CD14-positive monocyte (primary cell): ENCODE measurements around the gene RYR3. TPM values are rescaled to one million over a fixed set of nuclear protein-coding genes. Genes with fewer than 3 reads are reported as not detected.
A peak's percentile ranks its signal among the peaks of the same experiment; 100 is the strongest.

Experiments
- DNase-seq, 3 donors: peaks; one replicate each; pipeline ENCODE4 v3.0.0-alpha.2; 2011 to 2022
- H2AFZ ChIP-seq: 2 replicates; pipeline ENCODE4 v1.6.0; 2012; ENCODE audit warnings: mild to moderate bottlenecking, low read depth, low read length, inconsistent platforms; ENCODE audit not compliant: insufficient read depth, poor library complexity, severe bottlenecking
- H3K27ac ChIP-seq, 2 donors: 1 replicate in 1 of 2; 2 replicates in 1 of 2; pipeline ENCODE4 v1.5.1; 2012 to 2013; ENCODE audit warnings: low read length in 2 of 2, control low read depth in 1 of 2, inconsistent platforms in 1 of 2, low read depth in 1 of 2, mild to moderate bottlenecking in 1 of 2
- H3K27me3 ChIP-seq, 2 donors: one replicate each; pipeline versions ENCODE4 v1.6.0 to v1.6.1; 2011 to 2013; ENCODE audit warnings: low read length in 2 of 2; ENCODE audit not compliant: control insufficient read depth in 2 of 2, insufficient read depth in 2 of 2
- H3K36me3 ChIP-seq, 2 donors: replicated peaks in 1 of 2; 1 replicate in 1 of 2; 2 replicates in 1 of 2; pipeline versions ENCODE4 v1.5.1 to v1.6.1; 2012 to 2013; ENCODE audit warnings: low read length in 2 of 2, control low read depth in 1 of 2, inconsistent platforms in 1 of 2, mild to moderate bottlenecking in 1 of 2; ENCODE audit not compliant: insufficient read depth in 2 of 2, control insufficient read depth in 1 of 2
- H3K4me1 ChIP-seq, 2 donors: 1 replicate in 1 of 2; 2 replicates in 1 of 2; pipeline versions ENCODE4 v1.5.1 to v1.6.1; 2012 to 2013; ENCODE audit warnings: low read length in 2 of 2, control low read depth in 1 of 2, inconsistent platforms in 1 of 2, mild to moderate bottlenecking in 1 of 2, moderate library complexity in 1 of 2; ENCODE audit not compliant: insufficient read depth in 2 of 2, control insufficient read depth in 1 of 2
- H3K4me2 ChIP-seq: replicated peaks from 2 replicates; pipeline ENCODE3; 2012; ENCODE audit warnings: low read length, moderate library complexity, mild to moderate bottlenecking; ENCODE audit not compliant: poor library complexity, severe bottlenecking; ENCODE audit errors: extremely low read depth
- H3K4me3 ChIP-seq, 3 experiments: fragments of 200-600 bp in 1 of 3; sonication (generic) in 1 of 3; replicated peaks in 1 of 3; 1 replicate in 2 of 3; 2 replicates in 1 of 3; pipeline ENCODE4 v1.5.1; 2011 to 2013; ENCODE audit warnings: low read length in 3 of 3, mild to moderate bottlenecking in 3 of 3, control low read depth in 2 of 3, low read depth in 2 of 3, inconsistent platforms in 1 of 3, moderate library complexity in 1 of 3
- H3K79me2 ChIP-seq: 2 replicates; pipeline ENCODE4 v1.6.0; 2012; ENCODE audit warnings: mild to moderate bottlenecking, control low read depth, inconsistent platforms, low read length, moderate library complexity; ENCODE audit not compliant: insufficient read depth
- H3K9ac ChIP-seq: 2 replicates; pipeline ENCODE4 v1.6.0; 2017; ENCODE audit warnings: low read length, mild to moderate bottlenecking; ENCODE audit not compliant: insufficient read depth, poor library complexity, severe bottlenecking
- H3K9me3 ChIP-seq, 2 donors: replicated peaks in 1 of 2; 1 replicate in 1 of 2; 2 replicates in 1 of 2; pipeline versions ENCODE4 v1.5.1 to v1.6.1; 2012 to 2013; ENCODE audit warnings: low read length in 2 of 2, control low read depth in 1 of 2; ENCODE audit not compliant: control insufficient read depth in 1 of 2, insufficient read depth in 1 of 2
- H4K20me1 ChIP-seq: 2 replicates; pipeline ENCODE4 v1.6.0; 2012; ENCODE audit warnings: mild to moderate bottlenecking, low read length, control low read depth, moderate library complexity; ENCODE audit not compliant: insufficient read depth
- H3K27ac Mint-ChIP-seq, 7 donors: one replicate each; pipeline ENCODE4 v1.8.0; 2020; ENCODE audit warnings: mild to moderate bottlenecking in 7 of 7, mixed read lengths in 7 of 7, moderate library complexity in 6 of 7, inconsistent platforms in 2 of 7
- H3K27me3 Mint-ChIP-seq, 3 donors: one replicate each; pipeline ENCODE4 v1.8.0; 2021 to 2022; ENCODE audit warnings: low read depth in 3 of 3, mild to moderate bottlenecking in 3 of 3, mixed read lengths in 3 of 3, moderate library complexity in 3 of 3, inconsistent platforms in 1 of 3
- H3K36me3 Mint-ChIP-seq, 2 donors: one replicate each; pipeline ENCODE4 v1.8.0; 2020; ENCODE audit warnings: mixed read lengths in 2 of 2, inconsistent platforms in 1 of 2, mild to moderate bottlenecking in 1 of 2
- H3K4me1 Mint-ChIP-seq: one replicate; pipeline ENCODE4 v1.8.0; 2020; ENCODE audit warnings: mild to moderate bottlenecking, mixed read lengths
- H3K4me3 Mint-ChIP-seq, 2 donors: one replicate each; pipeline ENCODE4 v1.8.0; 2020; ENCODE audit warnings: mild to moderate bottlenecking in 2 of 2, mixed read lengths in 2 of 2, moderate library complexity in 1 of 2
- H3K9me3 Mint-ChIP-seq, 7 donors: one replicate each; pipeline ENCODE4 v1.8.0; 2020 to 2022; ENCODE audit warnings: mixed read lengths in 7 of 7, mild to moderate bottlenecking in 6 of 7, moderate library complexity in 6 of 7, inconsistent platforms in 2 of 7
- WGBS: methylation state at CpG from one replicate; pipeline ENCODE4 v1.1.5; 2013; ENCODE audit warnings: missing lambda C conversion rate; ENCODE audit not compliant: insufficient coverage; 5-methylcytosine and 5-hydroxymethylcytosine counted together
- intact Hi-C, 2 donors: fragments of 100-400 bp; cut with micrococcal nuclease; formaldehyde crosslinking; loops; one replicate each; pipeline versions ENCODE4 v1.15.0 to v1.15.1; 2023
- polyA plus RNA-seq, 3 donors: library from polyadenylated mRNA; depleted of rRNA in 1 of 3; unstranded in 2 of 3; stranded (reverse) in 1 of 3; fragments of 300-500 nt in 2 of 3; fragments of >200 nt in 1 of 3; fragmentation: Illumina TruSeq in 2 of 3; gene quantifications; 1 replicate in 2 of 3; 2 replicates in 1 of 3; pipeline ENCODE4 v1.2.3, GENCODE V29; 2012 to 2021
- TF ChIP-seq, protein P1 (sequence below): fragments of 200-600 bp; IDR thresholded peaks from one replicate; pipeline ENCODE4 v1.8.0; 2022; ENCODE audit warnings: antibody characterized with exemption, mild to moderate bottlenecking

The RYR3 gene
- polyA plus RNA-seq, 3 donors, result not detected

DNA sequence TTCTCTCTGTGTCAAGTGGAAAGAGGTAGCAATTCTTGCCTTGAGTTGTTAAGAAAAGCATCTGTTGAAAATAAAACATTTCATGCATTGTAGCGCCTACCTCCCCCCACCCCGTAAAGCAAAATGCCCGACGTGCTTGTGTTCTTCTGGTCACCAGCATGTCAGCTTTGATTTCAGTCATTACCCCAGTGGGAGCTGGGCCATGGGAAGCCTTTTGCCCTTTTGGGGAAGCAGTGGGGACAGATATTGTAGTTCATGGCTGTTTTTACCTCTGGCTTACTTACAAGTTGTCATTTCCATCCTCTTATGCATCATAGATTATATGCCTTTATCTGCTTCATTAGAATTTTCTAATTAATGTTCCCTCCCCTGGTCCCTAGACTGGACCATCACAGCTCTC, 328.7 kb downstream of the RYR3 start:
- Histone ChIP-seq H3K36me3 (no peaks in the 10 kb centered on the region), H3K27me3 (no peaks in the 10 kb centered on the region), H3K27ac (no peak overlapping the region), H3K79me2 (no peaks in the 10 kb centered on the region), H3K4me2 (no peak overlapping the region), H3K4me3 (no peak overlapping the region), H3K4me1 (no peaks in the 10 kb centered on the region), H3K9me3 (peaks cover 0 to 1% of the 10 kb centered on the region in 2 donors), H3K9ac (no peak overlapping the region), H4K20me1 (no peaks in the 10 kb centered on the region), H2AFZ (no peak overlapping the region)
- Mint-ChIP-seq H3K4me3 (peak overlapping the region in 1 of 2 donors; percentile 22), H3K36me3 (no peaks in the 10 kb centered on the region), H3K27me3 (peaks cover 0 to 5% (median 5%) of the 10 kb centered on the region in 3 donors), H3K9me3 (peaks cover 0 to 1% (median 0%) of the 10 kb centered on the region in 7 donors), H3K27ac (no peak overlapping the region), H3K4me1 (peaks cover 4% of the 10 kb centered on the region)
- WGBS, result no CpG with 5 or more reads among the region's 4 CpGs
- TF ChIP-seq, protein P1, sequence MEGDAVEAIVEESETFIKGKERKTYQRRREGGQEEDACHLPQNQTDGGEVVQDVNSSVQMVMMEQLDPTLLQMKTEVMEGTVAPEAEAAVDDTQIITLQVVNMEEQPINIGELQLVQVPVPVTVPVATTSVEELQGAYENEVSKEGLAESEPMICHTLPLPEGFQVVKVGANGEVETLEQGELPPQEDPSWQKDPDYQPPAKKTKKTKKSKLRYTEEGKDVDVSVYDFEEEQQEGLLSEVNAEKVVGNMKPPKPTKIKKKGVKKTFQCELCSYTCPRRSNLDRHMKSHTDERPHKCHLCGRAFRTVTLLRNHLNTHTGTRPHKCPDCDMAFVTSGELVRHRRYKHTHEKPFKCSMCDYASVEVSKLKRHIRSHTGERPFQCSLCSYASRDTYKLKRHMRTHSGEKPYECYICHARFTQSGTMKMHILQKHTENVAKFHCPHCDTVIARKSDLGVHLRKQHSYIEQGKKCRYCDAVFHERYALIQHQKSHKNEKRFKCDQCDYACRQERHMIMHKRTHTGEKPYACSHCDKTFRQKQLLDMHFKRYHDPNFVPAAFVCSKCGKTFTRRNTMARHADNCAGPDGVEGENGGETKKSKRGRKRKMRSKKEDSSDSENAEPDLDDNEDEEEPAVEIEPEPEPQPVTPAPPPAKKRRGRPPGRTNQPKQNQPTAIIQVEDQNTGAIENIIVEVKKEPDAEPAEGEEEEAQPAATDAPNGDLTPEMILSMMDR, result no peak
- DNase-seq, result no peak
- intact Hi-C loops, result no loop called here

DNA sequence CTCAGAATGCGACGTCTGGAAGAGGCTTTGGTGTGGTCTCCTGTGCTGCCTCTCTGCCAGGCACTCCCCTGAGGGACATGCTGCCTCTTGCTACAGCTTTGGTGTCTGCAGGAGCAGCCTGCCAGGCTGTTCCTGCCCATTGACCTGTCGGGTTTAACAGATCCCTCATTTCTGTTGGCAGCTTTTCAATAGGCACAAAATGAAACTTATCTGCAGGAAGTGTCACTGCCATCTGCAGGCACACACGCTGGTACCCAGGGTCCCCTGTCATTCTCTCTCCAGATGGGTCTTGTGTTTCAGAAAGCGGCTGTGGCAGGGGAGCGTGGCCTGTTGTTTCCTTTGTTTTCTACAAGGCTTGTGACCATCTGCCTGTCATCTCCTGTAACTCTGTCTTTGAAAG, 329.2 kb downstream of the RYR3 start:
- Histone ChIP-seq H4K20me1 (no peaks in the 10 kb centered on the region), H3K4me2 (no peak overlapping the region), H2AFZ (no peak overlapping the region), H3K27ac (no peak overlapping the region), H3K4me3 (no peak overlapping the region), H3K27me3 (no peaks in the 10 kb centered on the region), H3K9ac (no peak overlapping the region), H3K36me3 (no peaks in the 10 kb centered on the region), H3K79me2 (no peaks in the 10 kb centered on the region), H3K9me3 (no peaks in the 10 kb centered on the region), H3K4me1 (no peaks in the 10 kb centered on the region)
- Mint-ChIP-seq H3K9me3 (no peaks in the 10 kb centered on the region), H3K27ac (no peak overlapping the region), H3K27me3 (peaks cover 0 to 5% (median 5%) of the 10 kb centered on the region in 3 donors), H3K4me1 (peaks cover 4% of the 10 kb centered on the region), H3K36me3 (no peaks in the 10 kb centered on the region), H3K4me3 (peak overlapping the region in 1 of 2 donors; percentile 8)
- TF ChIP-seq, protein P1, result no peak
- DNase-seq, result no peak
- intact Hi-C loops, result no loop called here
- WGBS, result 4% methylated on average over 4 of the region's 6 CpGs
